ENCODE data around the gene CRACDL. TPM values are rescaled to one million over a fixed set of nuclear protein-coding genes. Genes with fewer than 3 reads are reported as not detected.

CRACDL gene
- polyA plus RNA-seq, 1 of the 3 experiments (the other 2 are of a cell fraction) = not detected

DNA sequence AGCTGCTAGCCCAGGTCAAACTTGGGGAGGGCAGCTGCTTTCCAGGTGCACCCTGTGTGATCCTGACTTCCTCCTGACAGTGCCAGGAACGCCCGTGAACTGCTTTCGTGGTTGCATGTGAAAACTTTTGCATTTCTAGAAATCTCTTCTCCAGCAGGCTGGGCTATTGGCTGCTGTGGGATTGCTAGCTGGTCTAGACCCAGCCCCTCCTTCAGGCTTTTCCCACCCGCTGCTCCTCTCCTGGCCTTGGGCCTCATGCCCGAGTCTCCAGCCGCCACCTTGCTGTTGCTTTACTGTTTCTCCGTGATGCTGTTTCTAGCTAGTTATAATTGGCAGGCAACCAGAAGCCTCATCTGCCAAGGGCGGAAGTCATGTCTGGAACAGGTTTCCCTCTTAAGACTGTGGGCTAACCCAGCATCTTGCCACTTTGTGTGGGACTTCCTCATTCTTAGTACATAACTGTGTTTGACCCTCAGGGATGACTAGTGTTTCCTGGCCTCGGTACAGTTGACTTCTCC lies 178.1 kb downstream of the CRACDL start:
- no peaks in the 10 kb centered on the region; the same call in 1 of the 2 replicates for H3K27me3 ChIP-seq (ENCODE audit: insufficient read depth)
- no peaks in the 10 kb centered on the region for H3K79me2 ChIP-seq (ENCODE audit: insufficient read depth)
- H3K9ac ChIP-seq = no peak overlapping the region
- CTCF ChIA-PET = interaction anchor here (0.8 to 1.0 kb wide), 3 partner anchors 12 to 108 kb away, joined by 3 read pairs; no protein-coding TSS in a partner anchor
- H2AFZ ChIP-seq (ENCODE audit: low read depth) = no peak overlapping the region
- no peaks in the 10 kb centered on the region for H3K36me3 ChIP-seq (replicated peaks in 1 of 2; ENCODE audit: control insufficient read depth in 1 of 2, insufficient read depth in 2 of 2, low read length in 1 of 2)
- H3K9me2 ChIP-seq = no peaks in the 10 kb centered on the region
- H3K4me1 ChIP-seq (ENCODE audit: control insufficient read depth in 1 of 2, insufficient read depth in 2 of 2, low read depth in 1 of 2, low read length in 1 of 2) = peaks cover 0 to 7% of the 10 kb centered on the region in 2 experiments; a peak in 1 of 4 replicates
- no peaks in the 10 kb centered on the region for H4K20me1 ChIP-seq (ENCODE audit: insufficient read depth)
- H3K4me2 ChIP-seq = peak overlapping the region; percentile 19; the same call in 1 of the 2 replicates
- no peak overlapping the region for H3K4me3 ChIP-seq (ENCODE audit: low read depth in 2 of 2, low read length in 1 of 2)
- DNase-seq = no peak
- no peaks in the 10 kb centered on the region for H3K9me3 ChIP-seq
- H3F3A ChIP-seq (replicated peaks; ENCODE audit: insufficient read depth) = no peaks in the 10 kb centered on the region
- TF ChIP-seq, protein P1, sequence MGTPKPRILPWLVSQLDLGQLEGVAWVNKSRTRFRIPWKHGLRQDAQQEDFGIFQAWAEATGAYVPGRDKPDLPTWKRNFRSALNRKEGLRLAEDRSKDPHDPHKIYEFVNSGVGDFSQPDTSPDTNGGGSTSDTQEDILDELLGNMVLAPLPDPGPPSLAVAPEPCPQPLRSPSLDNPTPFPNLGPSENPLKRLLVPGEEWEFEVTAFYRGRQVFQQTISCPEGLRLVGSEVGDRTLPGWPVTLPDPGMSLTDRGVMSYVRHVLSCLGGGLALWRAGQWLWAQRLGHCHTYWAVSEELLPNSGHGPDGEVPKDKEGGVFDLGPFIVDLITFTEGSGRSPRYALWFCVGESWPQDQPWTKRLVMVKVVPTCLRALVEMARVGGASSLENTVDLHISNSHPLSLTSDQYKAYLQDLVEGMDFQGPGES (IDR thresholded peaks at IDR 0.05; ENCODE audit: low read depth, low read length) = no peak
- TF ChIP-seq SIN3A (IDR thresholded peaks at IDR 0.05; ENCODE audit: borderline replicate concordance, low read depth, low read length) (no peak), EP300 (IDR thresholded peaks at IDR 0.05; ENCODE audit: borderline replicate concordance in 1 of 2, low read depth in 1 of 2, low read length in 1 of 2) (no peak), TCF12 (IDR thresholded peaks at IDR 0.05) (peak; percentile 39), CHD2 (IDR thresholded peaks at IDR 0.05; ENCODE audit: low read length, partially characterized antibody) (no peak), NRF1 (IDR thresholded peaks at IDR 0.05; ENCODE audit: low read depth, low read length) (no peak), FOSL2 (IDR thresholded peaks at IDR 0.05; ENCODE audit: borderline replicate concordance, low read depth) (no peak), POLR2AphosphoS5 (IDR thresholded peaks at IDR 0.05; ENCODE audit: low read depth, low read length) (no peak), NFIC (IDR thresholded peaks at IDR 0.05; ENCODE audit: borderline replicate concordance) (peak; percentile 52), RCOR1 (IDR thresholded peaks at IDR 0.05; ENCODE audit: low read length) (no peak), GABPA (IDR thresholded peaks at IDR 0.05; ENCODE audit: low read depth) (no peak), ELF1 (IDR thresholded peaks at IDR 0.05) (peak; percentile 76), FOXM1 (IDR thresholded peaks at IDR 0.05; ENCODE audit: low read depth) (no peak), GATA2 (CRISPR knock-in tag; IDR thresholded peaks at IDR 0.05) (no peak)
- TF ChIP-seq, protein P2, sequence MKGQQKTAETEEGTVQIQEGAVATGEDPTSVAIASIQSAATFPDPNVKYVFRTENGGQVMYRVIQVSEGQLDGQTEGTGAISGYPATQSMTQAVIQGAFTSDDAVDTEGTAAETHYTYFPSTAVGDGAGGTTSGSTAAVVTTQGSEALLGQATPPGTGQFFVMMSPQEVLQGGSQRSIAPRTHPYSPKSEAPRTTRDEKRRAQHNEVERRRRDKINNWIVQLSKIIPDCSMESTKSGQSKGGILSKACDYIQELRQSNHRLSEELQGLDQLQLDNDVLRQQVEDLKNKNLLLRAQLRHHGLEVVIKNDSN (IDR thresholded peaks at IDR 0.05; ENCODE audit: borderline replicate concordance, low read depth) = no peak
- TF ChIP-seq, protein P3, sequence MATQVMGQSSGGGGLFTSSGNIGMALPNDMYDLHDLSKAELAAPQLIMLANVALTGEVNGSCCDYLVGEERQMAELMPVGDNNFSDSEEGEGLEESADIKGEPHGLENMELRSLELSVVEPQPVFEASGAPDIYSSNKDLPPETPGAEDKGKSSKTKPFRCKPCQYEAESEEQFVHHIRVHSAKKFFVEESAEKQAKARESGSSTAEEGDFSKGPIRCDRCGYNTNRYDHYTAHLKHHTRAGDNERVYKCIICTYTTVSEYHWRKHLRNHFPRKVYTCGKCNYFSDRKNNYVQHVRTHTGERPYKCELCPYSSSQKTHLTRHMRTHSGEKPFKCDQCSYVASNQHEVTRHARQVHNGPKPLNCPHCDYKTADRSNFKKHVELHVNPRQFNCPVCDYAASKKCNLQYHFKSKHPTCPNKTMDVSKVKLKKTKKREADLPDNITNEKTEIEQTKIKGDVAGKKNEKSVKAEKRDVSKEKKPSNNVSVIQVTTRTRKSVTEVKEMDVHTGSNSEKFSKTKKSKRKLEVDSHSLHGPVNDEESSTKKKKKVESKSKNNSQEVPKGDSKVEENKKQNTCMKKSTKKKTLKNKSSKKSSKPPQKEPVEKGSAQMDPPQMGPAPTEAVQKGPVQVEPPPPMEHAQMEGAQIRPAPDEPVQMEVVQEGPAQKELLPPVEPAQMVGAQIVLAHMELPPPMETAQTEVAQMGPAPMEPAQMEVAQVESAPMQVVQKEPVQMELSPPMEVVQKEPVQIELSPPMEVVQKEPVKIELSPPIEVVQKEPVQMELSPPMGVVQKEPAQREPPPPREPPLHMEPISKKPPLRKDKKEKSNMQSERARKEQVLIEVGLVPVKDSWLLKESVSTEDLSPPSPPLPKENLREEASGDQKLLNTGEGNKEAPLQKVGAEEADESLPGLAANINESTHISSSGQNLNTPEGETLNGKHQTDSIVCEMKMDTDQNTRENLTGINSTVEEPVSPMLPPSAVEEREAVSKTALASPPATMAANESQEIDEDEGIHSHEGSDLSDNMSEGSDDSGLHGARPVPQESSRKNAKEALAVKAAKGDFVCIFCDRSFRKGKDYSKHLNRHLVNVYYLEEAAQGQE (IDR thresholded peaks at IDR 0.05; ENCODE audit: low read depth, low read length) = no peak
- TF ChIP-seq, protein P4, sequence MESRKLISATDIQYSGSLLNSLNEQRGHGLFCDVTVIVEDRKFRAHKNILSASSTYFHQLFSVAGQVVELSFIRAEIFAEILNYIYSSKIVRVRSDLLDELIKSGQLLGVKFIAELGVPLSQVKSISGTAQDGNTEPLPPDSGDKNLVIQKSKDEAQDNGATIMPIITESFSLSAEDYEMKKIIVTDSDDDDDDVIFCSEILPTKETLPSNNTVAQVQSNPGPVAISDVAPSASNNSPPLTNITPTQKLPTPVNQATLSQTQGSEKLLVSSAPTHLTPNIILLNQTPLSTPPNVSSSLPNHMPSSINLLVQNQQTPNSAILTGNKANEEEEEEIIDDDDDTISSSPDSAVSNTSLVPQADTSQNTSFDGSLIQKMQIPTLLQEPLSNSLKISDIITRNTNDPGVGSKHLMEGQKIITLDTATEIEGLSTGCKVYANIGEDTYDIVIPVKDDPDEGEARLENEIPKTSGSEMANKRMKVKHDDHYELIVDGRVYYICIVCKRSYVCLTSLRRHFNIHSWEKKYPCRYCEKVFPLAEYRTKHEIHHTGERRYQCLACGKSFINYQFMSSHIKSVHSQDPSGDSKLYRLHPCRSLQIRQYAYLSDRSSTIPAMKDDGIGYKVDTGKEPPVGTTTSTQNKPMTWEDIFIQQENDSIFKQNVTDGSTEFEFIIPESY (IDR thresholded peaks at IDR 0.05; ENCODE audit: borderline replicate concordance, low read depth) = no peak
- WGBS (ENCODE audit: low lambda C conversion rate) = 68% methylated on average over 9 of the region's 9 CpGs
- POLR2A ChIA-PET = no interaction called here
- no peak overlapping the region for H3K27ac ChIP-seq (ENCODE audit: low read depth in 2 of 2, low read length in 1 of 2)

All from SK-N-SH (cell line).